ENCODE measurements around the gene TDRD6.
"Not testable (repeated sequence)": the region's sequence is repeated elsewhere in the genome, so short reads cannot be mapped to it uniquely, and the experiment has no call there.

TDRD6 gene

GRCh38 chr6:46687619-46688097 is at the start of gene TDRD6:
Gene TDRD6 (plus strand): TSS chr6:46687885. CDS start chr6:46688129, 244 bp downstream.
- DNase-seq, result no peak

- DNase-seq, result no peak
These were observed 49.8 kb upstream of the TDRD6 start for GRCh38 chr6:46637933-46638332.

- DNase-seq, result no peak
These were observed 49.0 kb upstream of the TDRD6 start for GRCh38 chr6:46638650-46639049.

GRCh38 chr6:46642928-46643751 is 44.5 kb upstream of the TDRD6 start:
- no peak for DNase-seq

- DNase-seq, result no peak
These were observed 42.4 kb upstream of the TDRD6 start for GRCh38 chr6:46645265-46645664.

- not testable (repeated sequence) for DNase-seq
These were observed 39.6 kb upstream of the TDRD6 start for GRCh38 chr6:46648108-46648507.

- no peak for DNase-seq
These were observed 38.7 kb upstream of the TDRD6 start for GRCh38 chr6:46648869-46649492.

- DNase-seq, result no peak
These were observed 36.7 kb upstream of the TDRD6 start for GRCh38 chr6:46651006-46651405.

GRCh38 chr6:46651816-46652215 is 35.9 kb upstream of the TDRD6 start:
- DNase-seq, result no peak

GRCh38 chr6:46652232-46652602 is 35.5 kb upstream of the TDRD6 start:
- DNase-seq, result no peak

GRCh38 chr6:46652603-46653438 is 34.9 kb upstream of the TDRD6 start, which contains the start of the genes CYP39A1 and SLC25A27:
Gene CYP39A1 (minus strand): TSS chr6:46652818. CDS start chr6:46652582, 236 bp downstream.
Gene SLC25A27 (plus strand): TSS chr6:46652975. CDS start chr6:46653193, 218 bp downstream.
- DNase-seq, result peak; percentile 78

GRCh38 chr6:46653439-46654195 is 34.1 kb upstream of the TDRD6 start:
- no peak for DNase-seq

- DNase-seq, result no peak
These were observed 31.9 kb upstream of the TDRD6 start for GRCh38 chr6:46655803-46656202.

GRCh38 chr6:46657642-46658041 is 30.0 kb upstream of the TDRD6 start:
- no peak for DNase-seq

- DNase-seq, result no peak
These were observed 26.2 kb upstream of the TDRD6 start for GRCh38 chr6:46661483-46661882.

GRCh38 chr6:46667377-46667776 is 20.3 kb upstream of the TDRD6 start:
- DNase-seq, result no peak

- DNase-seq, result no peak
These were observed 13.3 kb upstream of the TDRD6 start for GRCh38 chr6:46674410-46674809.

- DNase-seq, result no peak
These were observed 10.9 kb upstream of the TDRD6 start for GRCh38 chr6:46676604-46677313.

- peak; percentile 15 for DNase-seq
These were observed 10.4 kb upstream of the TDRD6 start for GRCh38 chr6:46677314-46677654.

GRCh38 chr6:46684771-46685170 is 2.9 kb upstream of the TDRD6 start:
- DNase-seq, result no peak

- DNase-seq, result no peak
These were observed 656 bp downstream of the TDRD6 start for GRCh38 chr6:46688117-46688965.
